HPDE6-E6E7 (cell line): Measurements from ENCODE around the gene RFTN2.
A peak's percentile ranks its signal among the peaks of the same experiment; 100 is the strongest.
"Not testable (repeated sequence)": the region's sequence is repeated elsewhere in the genome, so short reads cannot be mapped to it uniquely, and the experiment has no call there.

Experiments used
- DNase-seq: peaks from one replicate; pipeline ENCODE4 v3.0.0; 2011; ENCODE audit warnings: missing footprints; ENCODE audit errors: extremely low spot score

Gene RFTN2

DNA sequence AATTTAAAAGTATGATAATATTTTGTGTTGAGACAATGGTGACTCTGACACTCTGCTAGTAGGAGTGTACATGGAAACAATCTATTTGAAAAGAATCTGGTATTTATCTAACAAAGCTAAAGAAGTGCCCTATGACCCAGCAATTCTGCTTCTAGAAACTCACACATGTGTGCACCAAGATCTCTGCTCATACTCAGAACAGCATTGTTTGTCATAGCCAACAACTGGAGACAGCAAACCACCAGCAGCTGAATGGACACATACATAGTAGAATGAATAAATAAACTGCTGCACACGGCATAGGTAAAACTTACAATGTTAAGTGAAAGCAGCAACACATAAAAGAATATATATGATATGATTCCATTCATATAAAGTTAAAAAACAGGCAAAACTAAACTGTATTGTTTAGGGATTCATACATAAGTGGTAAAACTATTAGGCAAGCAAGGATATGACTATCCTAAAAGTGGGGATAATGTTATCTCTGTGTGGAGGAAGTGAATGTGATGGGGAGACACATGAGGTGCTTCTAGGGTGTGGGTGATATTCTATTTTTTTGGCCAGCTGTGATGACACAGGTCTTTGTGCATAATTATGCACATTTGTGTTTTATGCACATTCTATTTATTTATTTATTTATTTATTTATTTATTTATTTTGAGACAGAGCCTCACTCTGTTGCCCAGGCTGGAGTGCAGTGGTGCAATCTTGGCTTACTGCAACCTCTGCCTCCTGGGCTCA, 71.1 kb downstream of the RFTN2 start:
- no peak for DNase-seq

GRCh38 chr2:197601726-197602125, 73.7 kb downstream of the RFTN2 start:
- no peak for DNase-seq

- DNase-seq = no peak
These were observed 75.1 kb downstream of the RFTN2 start for GRCh38 chr2:197600306-197600705.

DNA sequence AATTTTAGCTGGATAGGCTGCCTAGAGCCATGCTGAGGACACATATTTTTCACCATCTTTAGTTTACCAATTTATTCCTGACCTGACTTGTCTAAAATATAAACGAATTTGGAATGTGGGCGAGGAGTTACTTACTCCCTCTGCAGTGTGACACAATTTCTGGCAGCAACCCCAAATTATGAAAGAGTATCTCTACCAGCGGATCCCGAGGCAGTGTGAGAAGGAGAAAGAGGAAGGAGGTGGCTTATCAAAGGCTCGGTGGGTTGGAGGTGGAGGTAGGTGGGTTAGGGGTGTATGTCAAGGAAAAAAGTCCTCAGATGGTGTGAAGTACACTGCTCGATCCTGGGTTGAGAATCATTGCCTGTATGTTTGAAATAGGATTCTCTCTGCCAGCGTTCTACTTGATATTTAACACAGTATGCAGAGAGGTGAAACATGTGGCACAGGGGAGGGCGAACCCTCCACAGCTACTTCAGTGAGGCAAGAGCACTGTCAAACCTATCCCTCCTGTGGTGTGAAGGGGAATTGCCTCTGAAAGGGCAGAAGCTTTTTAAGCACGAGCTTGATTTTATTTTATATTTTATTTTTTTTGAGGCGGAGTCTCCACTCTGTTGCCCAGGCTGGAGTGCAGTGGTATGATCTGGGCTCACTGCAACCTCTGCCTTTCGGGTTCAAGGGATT, 76.0 kb downstream of the RFTN2 start:
- peak; percentile 50 for DNase-seq

GRCh38 chr2:197598450-197598849, 76.9 kb downstream of the RFTN2 start:
- no peak for DNase-seq

DNA sequence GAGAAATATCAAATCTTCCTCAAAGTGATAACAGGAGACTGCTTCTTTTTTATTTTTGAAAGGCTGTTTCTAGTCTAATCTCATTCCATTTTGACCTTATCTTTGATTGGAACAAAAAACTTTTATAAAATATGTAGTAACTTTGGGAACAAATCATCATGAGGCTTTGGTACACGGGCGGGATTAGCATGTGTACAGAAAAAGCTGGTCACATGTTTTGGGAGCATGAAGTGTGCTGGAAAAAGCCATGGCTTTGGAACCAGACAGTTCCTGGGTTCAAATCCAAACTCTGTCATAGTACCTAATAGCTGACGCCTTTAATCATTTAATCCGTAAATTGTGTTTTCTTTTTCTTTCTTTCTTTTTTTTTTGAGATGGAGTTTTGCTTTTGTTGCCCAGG, 78.2 kb downstream of the RFTN2 start:
- DNase-seq = no peak

- DNase-seq = no peak
These were observed 78.6 kb downstream of the RFTN2 start for GRCh38 chr2:197596766-197597165.

DNA sequence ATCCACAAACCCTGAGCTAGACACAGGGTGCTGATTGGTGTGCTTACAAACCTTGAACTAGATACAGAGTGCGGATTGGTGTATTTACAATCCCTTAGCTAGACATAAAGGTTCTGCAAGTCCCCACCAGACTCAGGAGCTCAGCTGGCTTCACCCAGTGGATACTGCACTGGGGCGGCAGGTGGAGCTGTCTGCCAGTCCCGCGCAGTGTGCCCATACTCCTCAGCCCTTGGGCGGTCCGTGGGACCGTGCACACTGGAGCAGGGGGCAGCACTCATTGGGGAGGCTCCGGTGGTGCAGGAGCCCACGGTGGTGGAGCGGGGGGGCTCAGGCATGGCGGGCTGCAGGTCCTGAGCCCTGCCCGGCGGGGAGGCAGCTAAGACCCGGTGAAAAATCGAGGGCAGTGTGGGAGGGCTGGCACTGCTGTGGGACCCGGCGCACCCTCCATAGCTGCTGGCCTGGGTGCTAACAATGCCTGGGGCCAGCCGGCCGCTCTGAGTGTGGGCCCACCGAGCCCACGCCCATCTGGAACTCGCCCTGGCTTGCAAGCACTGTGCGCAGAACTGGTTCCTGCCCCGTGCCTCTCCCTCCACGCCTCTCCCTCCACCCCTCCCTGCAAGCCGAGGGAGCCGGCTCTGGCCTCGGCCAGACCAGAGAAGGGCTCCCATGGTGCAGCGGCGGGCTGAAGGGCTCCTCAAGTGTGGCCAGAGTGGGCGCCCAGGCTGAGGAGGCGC, 83.9 kb downstream of the RFTN2 start:
- DNase-seq = no peak

DNA sequence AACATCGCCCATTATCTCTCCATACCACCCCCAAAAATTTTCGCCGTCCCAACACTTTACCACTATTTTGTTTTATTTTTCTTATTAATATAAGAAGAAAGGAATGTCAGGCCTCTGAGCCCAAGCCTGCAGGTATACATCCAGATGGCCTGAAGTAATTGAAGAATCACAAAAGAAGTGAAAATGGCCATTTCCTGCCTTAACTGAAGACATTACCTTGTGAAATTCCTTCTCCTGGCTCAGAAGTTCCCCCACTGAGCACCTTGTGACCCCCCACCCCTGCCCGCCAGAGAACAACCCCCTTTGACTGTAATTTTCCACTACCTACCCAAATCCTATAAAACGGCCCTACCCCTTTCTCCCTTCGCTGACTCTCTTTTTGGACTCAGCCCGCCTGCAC, 88.1 kb downstream of the RFTN2 start:
- not testable (repeated sequence) for DNase-seq

DNA sequence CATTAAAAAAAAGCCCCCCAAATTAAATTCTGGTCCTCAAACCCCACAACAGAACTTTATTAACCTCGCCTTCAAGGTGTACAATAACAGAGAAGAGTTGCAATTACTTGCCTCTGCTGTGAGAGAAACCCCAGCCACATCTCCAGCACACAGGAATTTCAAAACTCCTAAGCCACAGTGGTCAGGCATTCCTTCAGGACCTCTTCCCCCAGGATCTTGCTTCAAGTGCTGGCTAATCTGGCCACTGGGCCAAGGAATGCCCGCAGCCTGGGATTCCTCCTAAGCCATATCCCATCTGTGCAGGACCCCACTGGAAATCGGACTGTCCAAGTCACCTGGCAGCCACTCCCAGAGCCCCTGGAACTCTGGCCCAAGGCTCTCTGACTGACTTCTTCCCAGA, 95.2 kb downstream of the RFTN2 start:
- DNase-seq = not testable (repeated sequence)

DNA sequence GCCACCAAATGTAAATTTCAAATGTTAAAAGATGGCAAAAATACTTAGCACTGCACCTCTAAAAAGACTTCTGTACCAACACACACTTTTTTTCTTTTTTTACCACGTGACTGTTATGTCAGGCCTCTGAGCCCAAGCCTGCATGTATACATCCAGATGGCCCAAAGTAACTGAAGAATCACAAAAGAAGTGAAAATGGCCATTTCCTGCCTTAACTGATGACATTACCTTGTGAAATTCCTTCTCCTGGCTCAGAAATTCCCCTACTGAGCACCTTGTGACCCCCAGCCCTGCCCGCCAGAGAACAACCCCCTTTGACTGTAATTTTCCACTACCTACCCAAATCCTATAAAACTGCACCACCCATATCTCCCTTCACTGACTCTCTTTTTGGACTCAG, 97.1 kb downstream of the RFTN2 start:
- not testable (repeated sequence) for DNase-seq

GRCh38 chr2:197577446-197577845, 97.9 kb downstream of the RFTN2 start:
- no peak for DNase-seq

- no peak for DNase-seq
These were observed 98.8 kb downstream of the RFTN2 start for GRCh38 chr2:197576631-197577030.

DNA sequence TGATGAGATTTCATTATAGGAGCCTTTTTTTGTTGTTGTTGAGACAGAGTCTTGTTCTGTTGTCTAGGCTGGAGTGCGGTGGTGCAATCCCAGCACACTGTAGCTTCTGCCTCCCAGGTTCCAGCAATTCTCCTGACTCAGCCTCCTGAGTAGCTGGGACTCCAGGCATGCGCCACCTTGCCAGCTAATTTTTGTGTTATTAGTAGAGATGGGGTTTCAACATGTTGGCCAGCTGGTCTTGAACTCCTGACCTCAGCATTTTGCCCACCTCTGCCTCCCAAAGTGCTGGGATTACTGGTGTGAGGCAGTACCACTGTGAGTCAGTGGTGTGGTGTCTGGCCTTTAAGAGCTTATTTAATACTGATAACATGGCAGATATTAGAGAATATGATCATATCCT, 99.4 kb downstream of the RFTN2 start:
- no peak for DNase-seq

DNA sequence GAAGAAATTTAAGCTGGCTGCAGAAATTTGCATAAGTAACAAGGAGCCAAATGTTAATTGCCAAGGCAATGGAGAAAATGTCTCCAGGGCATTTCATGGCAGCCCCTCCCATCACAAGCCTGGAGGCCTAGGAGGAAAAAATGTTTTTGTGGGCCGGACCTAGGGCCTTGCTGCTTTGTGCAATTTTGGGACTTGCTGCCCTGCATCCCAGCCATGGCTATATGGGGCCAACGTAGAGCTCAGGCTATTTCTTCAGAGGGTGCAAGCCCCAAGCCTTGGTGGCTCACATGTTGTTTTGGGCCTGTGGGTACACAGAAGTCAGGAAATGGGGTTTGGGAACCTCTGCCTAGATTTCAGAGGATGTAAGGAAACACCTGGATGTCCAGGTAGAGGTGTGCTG, 101.8 kb downstream of the RFTN2 start:
- DNase-seq = no peak

- DNase-seq = no peak
These were observed 103.6 kb downstream of the RFTN2 start for GRCh38 chr2:197571627-197572271.

- no peak for DNase-seq
These were observed 115.2 kb downstream of the RFTN2 start for GRCh38 chr2:197560146-197560665.

DNA sequence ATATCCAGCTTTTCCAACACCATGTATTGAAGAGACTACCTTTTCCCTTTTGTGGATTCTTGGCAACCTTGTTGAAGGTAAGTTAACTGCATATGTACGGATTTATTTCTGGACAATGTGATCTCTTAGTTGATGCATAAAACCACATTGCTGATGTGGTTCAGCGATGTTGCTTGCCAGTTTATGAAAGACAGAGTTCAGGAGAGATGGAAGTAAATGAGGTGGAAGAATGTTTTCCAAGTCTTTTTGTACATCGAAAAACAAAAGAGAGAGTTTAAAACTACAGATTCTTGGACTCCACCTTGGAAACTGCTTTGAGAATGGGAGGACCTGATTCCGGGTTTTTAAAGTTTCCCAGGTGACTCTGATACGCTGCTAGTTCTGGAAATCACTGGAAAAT, 115.7 kb downstream of the RFTN2 start:
- DNase-seq = no peak

DNA sequence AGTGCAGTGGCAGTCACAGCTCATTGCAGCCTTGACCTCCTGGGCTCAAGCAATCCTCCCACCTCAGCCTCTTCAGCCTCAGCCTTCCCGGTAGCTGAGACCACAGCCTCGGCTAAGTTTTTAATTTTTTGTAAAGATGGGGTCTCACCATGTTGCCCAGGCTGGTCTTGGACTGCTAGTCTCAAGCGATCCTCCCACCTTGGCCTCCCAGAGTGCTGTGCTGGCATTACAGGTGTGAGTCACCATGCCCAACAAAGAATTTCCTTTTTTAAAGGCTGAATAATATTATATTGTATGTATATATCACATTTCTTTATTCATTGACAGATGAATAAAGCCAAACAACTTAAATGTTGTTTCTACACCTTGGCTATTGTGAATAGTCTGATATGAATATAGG, 117.0 kb downstream of the RFTN2 start:
- DNase-seq = no peak

- no peak for DNase-seq
These were observed 118.9 kb downstream of the RFTN2 start for GRCh38 chr2:197556456-197556855.

DNA sequence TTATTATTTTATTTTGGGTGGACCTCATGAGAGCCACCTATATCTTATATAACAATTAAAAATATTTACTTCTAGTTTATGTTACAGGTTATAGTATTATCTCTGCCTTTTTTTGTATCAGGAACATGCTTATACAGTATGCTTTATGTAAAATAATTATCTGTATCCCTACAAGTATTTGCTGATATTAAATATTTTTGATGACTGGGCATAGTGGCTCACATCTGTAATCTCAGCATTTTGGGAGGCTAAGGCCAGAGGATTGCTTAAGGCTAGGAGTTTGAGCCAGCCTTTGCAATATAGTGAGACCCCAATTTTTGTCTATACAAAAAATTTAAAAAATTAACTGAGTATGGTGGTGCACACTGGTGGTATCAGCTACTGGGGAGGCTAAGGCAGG, 119.9 kb downstream of the RFTN2 start:
- DNase-seq = no peak

- not testable (repeated sequence) for DNase-seq
These were observed 124.1 kb downstream of the RFTN2 start for GRCh38 chr2:197551260-197551659.
